ENCODE measurements around the gene SLAMF8. TPM values are rescaled to one million over a fixed set of nuclear protein-coding genes. Genes with fewer than 3 reads are reported as not detected.
A peak's percentile ranks its signal among the peaks of the same experiment; 100 is the strongest.

The SLAMF8 gene
- total RNA-seq, 1 experiment from 2014 or later = 0.25 TPM

- no peak for DNase-seq (ENCODE audit: low read depth)
Observed at GRCh38 chr1:159870704-159871103, 44.0 kb downstream of the SLAMF8 start.

DNA sequence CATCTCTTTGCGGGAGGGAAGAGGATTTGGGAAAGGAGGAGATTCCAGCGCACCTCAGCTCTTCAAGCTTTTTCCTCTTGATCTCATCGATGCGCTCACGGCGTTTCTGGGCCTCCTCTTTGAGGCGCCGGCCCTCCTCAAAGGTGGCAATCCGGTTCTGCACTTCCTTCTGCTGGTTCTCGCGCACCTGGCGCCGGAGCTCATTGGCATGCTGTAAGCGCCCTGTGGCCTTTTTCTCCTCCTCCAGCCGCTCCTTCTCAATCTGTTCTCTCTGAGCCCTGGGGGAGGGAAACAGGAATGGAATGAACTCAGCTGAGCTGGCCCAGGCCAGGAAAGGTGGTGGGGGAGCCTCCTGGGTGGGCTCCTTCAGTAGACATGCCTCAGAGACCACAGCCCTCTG, 46.2 kb downstream of the SLAMF8 start:
- no peak for DNase-seq (ENCODE audit: low read depth)

GRCh38 chr1:159873530-159874143, 47.0 kb downstream of the SLAMF8 start:
- no peak for DNase-seq (ENCODE audit: low read depth)

- DNase-seq (ENCODE audit: low read depth) = peak; percentile 32
Observed at GRCh38 chr1:159877695-159878444, 51.2 kb downstream of the SLAMF8 start.

DNA sequence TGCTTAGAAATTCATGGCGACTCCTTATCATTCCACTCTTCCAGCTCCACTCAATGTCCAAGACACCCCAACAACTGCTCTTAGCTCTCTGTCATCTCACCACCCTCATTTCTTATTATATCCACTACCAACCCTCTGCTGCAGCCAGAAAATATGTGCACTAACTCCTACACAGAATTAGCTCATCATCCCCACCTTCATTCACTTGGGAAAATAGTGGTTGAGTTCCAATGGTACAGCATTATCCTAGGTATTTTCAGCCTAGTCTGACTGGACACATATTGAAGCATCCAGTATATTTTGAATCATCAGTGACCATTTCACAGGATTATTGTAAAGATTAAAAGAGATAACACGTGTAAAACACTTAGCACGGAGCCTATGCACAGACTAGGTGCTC, 52.5 kb downstream of the SLAMF8 start:
- DNase-seq (ENCODE audit: low read depth) = no peak

DNA sequence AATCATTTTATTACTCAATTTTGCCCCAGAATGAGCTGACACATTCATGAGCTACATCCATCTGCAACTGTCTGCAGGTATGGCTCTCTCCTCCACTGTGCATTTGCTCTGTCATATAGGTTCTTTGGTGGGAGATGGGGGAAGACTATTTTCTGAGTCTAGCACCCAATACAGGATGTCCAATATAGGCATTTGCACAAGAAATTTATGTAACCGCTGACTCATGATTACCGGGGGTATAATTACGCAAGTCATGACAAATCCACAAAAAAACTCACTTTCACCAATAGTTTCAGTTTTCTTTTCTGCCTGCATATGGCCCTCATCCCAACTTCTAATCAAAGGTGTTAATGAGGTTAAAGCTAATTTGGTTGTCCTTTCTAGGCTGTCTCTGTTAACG, 53.3 kb downstream of the SLAMF8 start:
- peak; percentile 70 for DNase-seq (ENCODE audit: low read depth)

- DNase-seq (ENCODE audit: low read depth) = no peak
Observed at GRCh38 chr1:159880430-159880829, 53.8 kb downstream of the SLAMF8 start.

GRCh38 chr1:159881622-159882526, 55.2 kb downstream of the SLAMF8 start:
- peak; percentile 100 for DNase-seq (ENCODE audit: low read depth)

DNA sequence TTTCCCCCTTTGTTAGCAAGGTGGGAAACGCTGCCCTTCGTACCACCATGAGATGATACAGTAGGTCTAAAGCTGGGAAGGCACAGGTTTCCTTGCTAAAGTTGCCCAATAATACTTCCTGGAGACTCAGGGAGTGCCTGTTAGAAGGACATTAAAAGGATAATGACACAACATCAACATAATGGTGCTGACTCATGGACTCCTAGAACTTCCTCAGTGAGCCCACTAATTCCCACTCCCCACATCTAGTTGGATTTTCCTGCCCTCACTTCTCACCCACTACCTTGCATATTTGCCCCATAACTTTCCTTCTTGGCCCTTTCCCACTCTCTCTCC, 55.8 kb downstream of the SLAMF8 start:
- DNase-seq (ENCODE audit: low read depth) = peak; percentile 77

DNA sequence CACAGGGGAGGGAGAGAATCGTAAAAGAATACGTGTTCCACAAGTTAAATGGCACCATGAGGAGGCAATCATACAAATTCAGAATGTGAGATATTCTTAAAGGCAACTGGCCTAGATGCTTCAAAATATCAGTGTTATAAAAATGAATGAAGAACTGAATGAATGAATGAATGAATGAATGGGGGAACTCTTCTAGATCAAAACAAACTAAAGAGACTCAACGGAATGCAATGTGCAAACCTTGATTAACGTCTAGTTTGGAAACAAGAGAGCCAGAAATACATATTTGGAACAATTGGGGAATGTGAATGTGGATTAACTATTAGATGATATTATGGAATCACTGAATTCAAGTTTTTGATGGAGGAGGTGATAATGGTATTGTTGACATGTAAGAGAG, 56.5 kb downstream of the SLAMF8 start:
- no peak for DNase-seq (ENCODE audit: low read depth)

DNA sequence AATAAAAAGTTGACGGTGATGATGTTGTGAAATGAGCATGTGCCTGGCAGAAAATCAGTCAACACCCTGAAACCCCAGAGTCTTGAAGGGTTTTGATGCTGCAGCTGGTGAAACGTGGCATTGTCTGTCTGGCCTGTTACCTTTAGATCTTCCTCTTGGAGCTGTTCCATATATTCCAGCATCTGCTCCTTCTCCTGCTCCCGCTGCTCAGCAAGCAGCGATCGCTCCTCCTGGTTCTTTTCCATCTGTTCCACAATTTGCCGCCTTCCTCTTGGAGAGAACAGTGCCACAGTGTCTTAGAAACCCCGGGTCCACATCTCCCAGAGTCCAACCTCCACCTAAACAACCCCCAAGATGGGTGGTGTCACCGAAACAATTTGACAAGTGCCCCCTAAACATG, 57.6 kb downstream of the SLAMF8 start:
- no peak for DNase-seq (ENCODE audit: low read depth)

Other genes starting within 250 kb of the SLAMF8 start
- not detected in 2 replicates for gene APCS, start 239.0 kb upstream of the SLAMF8 start, total RNA-seq (2014; rRNA removed; shearing (Covaris generic))
- gene CRP, start 112.3 kb upstream of the SLAMF8 start, total RNA-seq (2014; rRNA removed; shearing (Covaris generic)) = not detected in 2 replicates
- 25.6 and 37.0 TPM in 2 replicates for gene DUSP23, start 45.9 kb upstream of the SLAMF8 start, total RNA-seq (2014; rRNA removed; shearing (Covaris generic))
- gene FCRL6, start 24.5 kb upstream of the SLAMF8 start, total RNA-seq (2014; rRNA removed; shearing (Covaris generic)) = not detected in 2 replicates
- gene VSIG8, start 35.8 kb downstream of the SLAMF8 start, total RNA-seq (2014; rRNA removed; shearing (Covaris generic)) = not detected in 2 replicates
- 0.20 and 1.0 TPM in 2 replicates for gene CFAP45, start 73.3 kb downstream of the SLAMF8 start, total RNA-seq (2014; rRNA removed; shearing (Covaris generic))
- 491 and 526 TPM in 2 replicates for gene TAGLN2, start 98.6 kb downstream of the SLAMF8 start, total RNA-seq (2014; rRNA removed; shearing (Covaris generic))
- gene IGSF9, start 118.7 kb downstream of the SLAMF8 start, total RNA-seq (2014; rRNA removed; shearing (Covaris generic)) = 0.25 and 0.32 TPM in 2 replicates
- gene SLAMF9, start 127.4 kb downstream of the SLAMF8 start, total RNA-seq (2014; rRNA removed; shearing (Covaris generic)) = not detected in 2 replicates
- 3.4 and 4.0 TPM in 2 replicates for gene PIGM, start 205.1 kb downstream of the SLAMF8 start, total RNA-seq (2014; rRNA removed; shearing (Covaris generic))
- gene KCNJ10, start 243.3 kb downstream of the SLAMF8 start, total RNA-seq (2014; rRNA removed; shearing (Covaris generic)) = not detected in 2 replicates

Data from M059J (cell line).